AG10803 (cell line): Measurements from ENCODE around the gene MALRD1.

Experiments used
- DNase-seq: peaks from one replicate; pipeline ENCODE4 v3.0.0; 2010; ENCODE audit warnings: low read depth
- H3K4me3 ChIP-seq: 2 replicates; pipeline ENCODE4 v1.5.1; 2011; ENCODE audit warnings: mild to moderate bottlenecking, low read length, control low read depth
- CTCF ChIP-seq: conservative IDR thresholded peaks from 2 replicates; pipeline ENCODE4 v1.5.1; 2011; ENCODE audit warnings: mild to moderate bottlenecking, low read length, control low read depth, inconsistent platforms

Gene MALRD1

GRCh38 chr10:19168584-19168983, 120.0 kb downstream of the MALRD1 start:
- no peak for DNase-seq
- no peak overlapping the region for H3K4me3 ChIP-seq
- TF ChIP-seq CTCF, result no peak

- no peak for DNase-seq
- no peak for TF ChIP-seq CTCF
- no peak overlapping the region for H3K4me3 ChIP-seq
Measured at GRCh38 chr10:19169041-19169440, 120.4 kb downstream of the MALRD1 start.

DNA sequence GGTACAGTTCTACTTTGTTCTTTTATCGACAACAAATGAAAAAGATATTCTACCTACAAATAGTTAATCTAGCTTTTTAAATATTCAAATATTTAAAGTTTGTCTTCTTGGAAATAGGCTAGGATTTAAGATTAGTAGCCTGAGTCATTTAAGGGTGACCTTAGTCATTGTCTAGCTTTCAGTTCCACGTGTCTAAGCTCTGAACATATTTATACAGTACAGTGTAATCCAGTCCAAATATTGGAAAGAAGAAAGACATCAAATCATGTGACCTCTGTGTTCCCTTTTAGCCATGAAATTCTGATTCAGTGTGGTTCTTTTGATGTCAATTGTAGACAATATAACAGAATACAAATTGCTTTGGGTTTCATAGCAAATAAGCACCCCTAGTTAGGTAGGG, 121.1 kb downstream of the MALRD1 start:
- no peak overlapping the region for H3K4me3 ChIP-seq
- no peak for TF ChIP-seq CTCF
- DNase-seq, result no peak

- TF ChIP-seq CTCF, result no peak
- no peak overlapping the region for H3K4me3 ChIP-seq
- DNase-seq, result no peak
Measured at GRCh38 chr10:19178675-19179074, 130.1 kb downstream of the MALRD1 start.

GRCh38 chr10:19184891-19185290, 136.3 kb downstream of the MALRD1 start:
- no peak for TF ChIP-seq CTCF
- H3K4me3 ChIP-seq, result no peak overlapping the region
- DNase-seq, result no peak

- no peak for DNase-seq
- no peak for TF ChIP-seq CTCF
- no peak overlapping the region for H3K4me3 ChIP-seq
Measured at GRCh38 chr10:19194866-19195265, 146.3 kb downstream of the MALRD1 start.

DNA sequence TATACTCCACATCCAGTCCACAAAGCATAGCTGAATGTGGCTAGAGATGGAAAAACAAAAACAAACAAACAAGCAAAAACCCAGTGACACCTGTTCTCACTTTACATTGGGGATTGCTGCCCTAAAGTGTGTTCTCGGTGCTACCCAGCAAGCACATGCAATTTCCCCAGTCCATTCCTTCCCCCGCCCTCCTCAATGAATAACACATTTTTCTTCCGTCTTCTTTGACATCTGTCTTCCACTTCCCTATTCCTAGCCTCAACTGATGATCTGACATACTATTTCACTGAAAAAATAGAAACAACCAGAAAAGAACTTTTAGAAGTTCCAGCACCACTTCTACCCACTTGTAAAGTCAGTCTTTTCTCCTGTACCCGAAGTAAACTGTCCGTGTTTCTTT, 147.1 kb downstream of the MALRD1 start:
- H3K4me3 ChIP-seq, result no peak overlapping the region
- DNase-seq, result no peak
- TF ChIP-seq CTCF, result no peak
